Karpas-422 (cell line): ENCODE data around the gene PRDM16. TPM values are rescaled to one million over a fixed set of nuclear protein-coding genes. Genes with fewer than 3 reads are reported as not detected.

Source experiments
- DNase-seq: peaks from one replicate; pipeline ENCODE4 v3.0.0-alpha.2; 2015
- H2AFZ ChIP-seq: fragments of 200-600 bp; sonication (generic); 2 replicates; pipeline ENCODE4 v1.6.1; 2014; ENCODE audit warnings: antibody characterized with exemption, low read length, mixed read lengths
- H3K27ac ChIP-seq: fragments of 200-600 bp; sonication (generic); 2 replicates; pipeline ENCODE4 v1.5.1; 2014; ENCODE audit warnings: mild to moderate bottlenecking, low read length, moderate library complexity
- H3K27me3 ChIP-seq: fragments of 200-600 bp; sonication (generic); 2 replicates; pipeline ENCODE4 v1.6.1; 2014; ENCODE audit warnings: low read length, mixed read lengths
- H3K36me3 ChIP-seq: fragments of 200-600 bp; sonication (generic); 2 replicates; pipeline ENCODE4 v1.6.1; 2014; ENCODE audit warnings: low read length, mixed read lengths; ENCODE audit not compliant: insufficient read depth
- H3K4me1 ChIP-seq: fragments of 200-600 bp; sonication (generic); 2 replicates; pipeline ENCODE4 v1.6.1; 2014; ENCODE audit warnings: mild to moderate bottlenecking, low read length, mixed read lengths
- H3K4me2 ChIP-seq: fragments of 200-600 bp; sonication (generic); 2 replicates; pipeline ENCODE4 v1.6.1; 2014; ENCODE audit warnings: low read length, low read depth, mild to moderate bottlenecking; ENCODE audit not compliant: poor library complexity, severe bottlenecking
- H3K4me3 ChIP-seq: fragments of 200-600 bp; sonication (generic); 2 replicates; pipeline ENCODE4 v1.5.1; 2014; ENCODE audit warnings: mild to moderate bottlenecking, antibody characterized with exemption, low read length, mixed read lengths
- H3K79me2 ChIP-seq: fragments of 200-600 bp; sonication (generic); 2 replicates; pipeline ENCODE4 v1.6.1; 2014; ENCODE audit warnings: mild to moderate bottlenecking, low read length, mixed read lengths
- H3K9ac ChIP-seq: fragments of 200-600 bp; sonication (generic); 2 replicates; pipeline ENCODE4 v1.6.0; 2014; ENCODE audit warnings: low read length
- H3K9me2 ChIP-seq: fragments of 200-600 bp; sonication (generic), shearing (Covaris generic); replicated peaks from 2 replicates; pipeline ENCODE4 v1.6.0; 2014; ENCODE audit warnings: mild to moderate bottlenecking, low read length, moderate library complexity; ENCODE audit not compliant: insufficient read depth
- H3K9me3 ChIP-seq: fragments of 300-700, 200-600 bp; sonication (generic); 2 replicates; pipeline ENCODE4 v1.6.1; 2014; ENCODE audit warnings: low read length, mixed read lengths
- H4K20me1 ChIP-seq: fragments of 200-600 bp; sonication (generic); 2 replicates; pipeline ENCODE4 v1.6.1; 2014; ENCODE audit warnings: mild to moderate bottlenecking, antibody characterized with exemption, low read length, low read depth; ENCODE audit not compliant: insufficient read depth
- total RNA-seq: library from RNA; depleted of rRNA; stranded (reverse); fragments of >200 nt; shearing (Covaris generic); gene quantifications from 2 replicates; pipeline ENCODE4 v1.2.3, GENCODE V29; 2014; ENCODE audit warnings: low replicate concordance

The PRDM16 gene
- total RNA-seq, 1 experiment from 2014 or later: not detected

DNA sequence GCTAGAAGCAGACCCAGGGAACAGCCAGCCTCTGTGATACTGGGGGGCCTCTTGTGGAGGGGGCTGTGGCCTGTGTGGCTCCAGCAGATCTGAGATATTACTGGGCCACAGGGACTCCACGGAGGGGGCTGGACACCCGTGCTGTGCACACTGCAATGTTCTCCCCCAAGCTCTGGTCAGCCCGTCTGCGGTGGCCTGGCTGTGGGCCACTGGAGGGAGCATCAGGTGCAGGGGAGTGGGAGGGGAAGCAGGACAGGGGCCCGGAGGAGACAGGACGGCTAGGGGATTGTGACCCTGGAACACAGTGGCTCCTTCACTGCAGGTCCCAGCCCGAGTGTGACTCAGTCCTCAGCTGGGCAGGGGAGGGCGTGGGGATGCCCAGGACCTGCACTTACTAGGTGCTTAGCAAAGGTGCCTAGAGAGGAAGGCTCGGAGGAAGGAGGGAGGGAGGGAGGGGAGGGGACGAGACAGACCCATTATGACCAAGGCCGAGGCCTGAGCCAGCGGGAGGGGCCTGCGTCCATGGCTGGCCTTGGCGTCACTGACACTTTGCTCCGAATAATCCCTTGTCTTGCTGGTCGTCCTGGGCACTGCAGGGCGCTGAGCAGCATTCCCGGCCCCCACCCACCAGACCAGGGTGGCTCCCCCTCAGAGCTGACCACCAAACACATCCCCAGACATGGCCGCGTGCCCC, 44.2 kb downstream of the PRDM16 start:
- H3K79me2 ChIP-seq: no peaks in the 10 kb centered on the region
- H3K4me3 ChIP-seq: no peak overlapping the region
- H2AFZ ChIP-seq: no peak overlapping the region
- no peaks in the 10 kb centered on the region for H3K36me3 ChIP-seq
- no peaks in the 10 kb centered on the region for H3K9me2 ChIP-seq
- no peaks in the 10 kb centered on the region for H3K27me3 ChIP-seq
- no peaks in the 10 kb centered on the region for H3K9me3 ChIP-seq
- no peak for DNase-seq
- no peak overlapping the region for H3K4me2 ChIP-seq
- H3K4me1 ChIP-seq: no peaks in the 10 kb centered on the region
- H4K20me1 ChIP-seq: no peaks in the 10 kb centered on the region
- H3K9ac ChIP-seq: no peak overlapping the region
- no peak overlapping the region for H3K27ac ChIP-seq

DNA sequence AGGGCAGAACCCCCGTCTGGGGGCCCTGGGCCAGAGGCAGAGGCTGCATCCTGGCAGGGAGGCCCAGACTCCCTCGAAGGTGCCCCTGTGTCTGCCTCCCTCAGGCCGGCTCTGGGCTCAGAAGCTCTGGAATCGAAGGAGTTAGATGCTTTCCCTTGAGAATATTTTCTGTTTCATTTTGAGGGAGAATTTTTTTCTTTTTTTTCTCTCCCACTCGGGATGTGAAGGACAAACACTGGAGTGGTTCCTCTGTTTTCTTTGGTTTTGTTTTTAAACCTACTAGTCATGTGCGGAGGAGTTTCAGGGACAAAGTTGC, 44.7 kb downstream of the PRDM16 start:
- H3K9me3 ChIP-seq: no peaks in the 10 kb centered on the region
- H3K4me1 ChIP-seq: no peaks in the 10 kb centered on the region
- H4K20me1 ChIP-seq: no peaks in the 10 kb centered on the region
- H3K4me2 ChIP-seq: no peak overlapping the region
- no peak for DNase-seq
- H3K9ac ChIP-seq: no peak overlapping the region
- H3K27me3 ChIP-seq: no peaks in the 10 kb centered on the region
- H2AFZ ChIP-seq: no peak overlapping the region
- H3K4me3 ChIP-seq: no peak overlapping the region
- no peaks in the 10 kb centered on the region for H3K79me2 ChIP-seq
- no peaks in the 10 kb centered on the region for H3K36me3 ChIP-seq
- H3K9me2 ChIP-seq: no peaks in the 10 kb centered on the region
- no peak overlapping the region for H3K27ac ChIP-seq

DNA sequence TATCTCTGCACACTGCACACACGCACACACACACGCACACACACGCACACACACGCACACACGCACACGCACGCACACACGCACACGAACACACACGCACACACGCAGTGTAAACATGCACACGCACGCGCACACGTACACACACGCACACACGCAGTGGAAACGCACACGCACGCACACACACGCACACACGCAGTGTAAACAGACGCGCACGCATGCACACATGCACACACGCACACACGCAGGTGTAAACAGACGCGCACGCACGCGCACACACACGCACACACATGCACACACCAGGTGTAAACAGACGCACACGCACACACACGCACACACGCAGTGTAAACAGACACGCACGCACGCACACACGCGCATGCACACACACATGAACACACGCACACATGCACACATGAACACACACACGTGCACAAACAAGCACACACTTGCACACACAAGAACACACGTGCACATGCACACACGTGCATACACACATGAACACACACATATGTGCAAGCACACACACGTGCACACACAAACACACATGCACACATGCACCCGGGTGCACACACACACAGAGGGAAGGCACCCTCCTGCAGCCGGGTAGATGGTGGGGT, 45.2 kb downstream of the PRDM16 start:
- Histone ChIP-seq H3K27me3 (no peaks in the 10 kb centered on the region), H3K4me2 (no peak overlapping the region), H3K79me2 (no peaks in the 10 kb centered on the region), H3K4me1 (no peaks in the 10 kb centered on the region), H3K9me2 (no peaks in the 10 kb centered on the region), H3K36me3 (no peaks in the 10 kb centered on the region), H3K9ac (no peak overlapping the region), H3K9me3 (no peaks in the 10 kb centered on the region), H4K20me1 (no peaks in the 10 kb centered on the region), H3K4me3 (no peak overlapping the region), H2AFZ (no peak overlapping the region), H3K27ac (no peak overlapping the region)
- DNase-seq: no peak

DNA sequence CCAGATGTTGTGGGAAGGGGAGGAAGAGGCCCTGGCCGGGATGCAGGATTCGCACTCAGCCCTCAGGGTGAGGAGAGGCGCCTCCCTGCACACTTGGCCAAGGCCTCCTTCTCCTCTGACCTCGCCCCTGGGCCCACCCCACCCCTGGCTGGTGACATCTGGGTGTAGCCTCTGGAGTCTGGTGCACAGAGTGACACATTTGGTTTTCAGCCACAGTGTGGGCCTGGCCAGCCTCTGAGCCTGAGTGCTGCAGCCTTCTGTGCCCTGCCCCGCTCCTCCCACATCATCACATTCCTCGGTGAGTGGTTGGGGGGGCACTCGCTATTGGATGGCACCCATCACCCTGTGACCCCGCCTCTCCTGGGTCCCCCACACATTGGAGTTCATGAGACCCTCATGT, 45.8 kb downstream of the PRDM16 start:
- no peaks in the 10 kb centered on the region for H3K4me1 ChIP-seq
- H3K27ac ChIP-seq: no peak overlapping the region
- H2AFZ ChIP-seq: no peak overlapping the region
- H3K4me3 ChIP-seq: no peak overlapping the region
- H3K9me2 ChIP-seq: no peaks in the 10 kb centered on the region
- H4K20me1 ChIP-seq: no peaks in the 10 kb centered on the region
- no peak overlapping the region for H3K4me2 ChIP-seq
- no peaks in the 10 kb centered on the region for H3K9me3 ChIP-seq
- H3K36me3 ChIP-seq: no peaks in the 10 kb centered on the region
- H3K79me2 ChIP-seq: no peaks in the 10 kb centered on the region
- no peaks in the 10 kb centered on the region for H3K27me3 ChIP-seq
- DNase-seq: no peak
- no peak overlapping the region for H3K9ac ChIP-seq

DNA sequence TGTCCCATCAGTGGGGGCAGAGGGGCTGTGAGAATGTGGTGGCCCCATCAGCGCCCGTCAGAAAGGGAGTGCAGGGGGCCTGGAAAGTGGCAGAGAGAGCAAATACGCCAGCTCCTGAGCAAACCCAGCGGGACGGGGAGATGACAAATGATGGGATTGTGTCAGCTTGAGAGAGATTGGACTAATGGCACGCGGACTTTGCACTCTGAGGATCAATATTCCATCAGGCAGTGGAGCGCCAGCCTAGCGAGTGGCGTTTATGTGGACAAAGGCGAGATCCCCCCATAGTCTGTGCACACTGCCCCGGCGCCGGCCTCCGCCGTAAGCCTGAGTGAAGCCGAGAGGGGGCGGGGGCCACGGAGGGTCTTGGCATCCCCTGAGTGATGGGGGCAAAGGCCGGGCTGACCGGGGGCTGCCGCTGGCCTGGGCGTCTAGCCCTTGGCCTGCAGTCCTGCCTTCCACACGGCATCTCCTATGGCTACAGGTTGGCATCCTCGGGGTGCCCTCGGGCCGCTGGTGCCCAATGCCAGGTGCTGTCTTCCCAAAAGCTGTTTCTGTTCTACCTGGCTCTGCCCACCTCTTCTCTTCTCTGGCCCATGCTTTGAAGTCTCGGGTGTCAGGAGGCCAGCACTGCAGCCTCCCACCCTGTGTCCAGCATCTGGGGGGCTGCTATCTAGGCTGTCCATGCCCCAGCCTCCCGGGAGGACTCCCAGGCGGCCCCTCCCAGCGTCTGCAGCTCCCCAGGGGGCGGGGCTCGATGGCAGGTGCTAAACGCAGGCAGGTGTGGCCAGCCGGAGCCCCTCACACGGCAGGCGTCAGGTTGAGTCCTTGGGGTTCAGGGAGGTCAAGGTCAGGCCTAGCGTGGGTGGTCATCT, 46.5 kb downstream of the PRDM16 start:
- H3K27me3 ChIP-seq: no peaks in the 10 kb centered on the region
- no peak for DNase-seq
- H4K20me1 ChIP-seq: no peaks in the 10 kb centered on the region
- H3K27ac ChIP-seq: no peak overlapping the region
- H3K4me2 ChIP-seq: no peak overlapping the region
- H3K9me2 ChIP-seq: no peaks in the 10 kb centered on the region
- no peak overlapping the region for H3K9ac ChIP-seq
- H3K4me1 ChIP-seq: no peaks in the 10 kb centered on the region
- H3K9me3 ChIP-seq: no peaks in the 10 kb centered on the region
- no peaks in the 10 kb centered on the region for H3K36me3 ChIP-seq
- no peak overlapping the region for H3K4me3 ChIP-seq
- no peaks in the 10 kb centered on the region for H3K79me2 ChIP-seq
- H2AFZ ChIP-seq: no peak overlapping the region

DNA sequence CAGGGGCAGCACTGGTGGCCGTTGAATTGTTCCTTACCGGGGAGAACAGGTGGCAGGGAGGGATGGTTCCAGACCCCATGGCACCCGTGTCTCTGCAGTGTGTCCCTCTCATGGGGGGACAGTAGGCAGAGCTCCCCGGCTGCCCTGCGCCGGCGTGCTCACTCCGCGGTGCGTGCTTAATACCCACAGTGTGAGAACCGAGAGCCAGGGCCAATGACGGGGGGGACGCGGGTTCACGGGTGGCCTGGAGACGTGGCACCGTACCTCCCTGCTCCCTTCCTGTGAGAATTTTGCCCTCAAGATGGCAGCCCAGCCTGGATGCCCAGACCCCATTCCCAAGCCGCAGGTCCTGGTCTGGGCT, 47.1 kb downstream of the PRDM16 start:
- no peaks in the 10 kb centered on the region for H3K4me1 ChIP-seq
- no peaks in the 10 kb centered on the region for H3K36me3 ChIP-seq
- H2AFZ ChIP-seq: no peak overlapping the region
- H3K4me3 ChIP-seq: no peak overlapping the region
- H3K4me2 ChIP-seq: no peak overlapping the region
- no peaks in the 10 kb centered on the region for H3K9me3 ChIP-seq
- H3K27me3 ChIP-seq: no peaks in the 10 kb centered on the region
- H3K79me2 ChIP-seq: no peaks in the 10 kb centered on the region
- H3K9ac ChIP-seq: no peak overlapping the region
- no peak for DNase-seq
- H3K27ac ChIP-seq: no peak overlapping the region
- H4K20me1 ChIP-seq: no peaks in the 10 kb centered on the region
- H3K9me2 ChIP-seq: no peaks in the 10 kb centered on the region

DNA sequence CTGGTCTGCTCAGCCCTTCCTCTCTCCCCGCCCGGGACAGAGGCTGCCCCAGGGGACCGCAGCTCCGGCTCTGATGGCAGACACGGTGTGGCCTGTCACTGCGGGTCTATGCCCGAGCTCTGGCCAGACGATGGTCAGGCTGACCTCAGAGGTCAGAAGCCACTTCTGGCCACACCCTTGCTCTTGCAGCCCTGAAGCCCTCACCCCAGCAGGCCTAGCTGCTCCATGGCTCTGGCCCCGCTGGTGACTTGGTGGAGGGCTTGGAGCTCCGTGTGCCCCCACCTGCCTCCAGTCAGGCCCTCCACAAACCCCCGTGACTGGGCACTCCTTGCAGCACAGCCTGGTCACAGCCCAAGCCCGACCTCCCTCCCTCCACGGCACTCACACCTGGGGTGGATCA, 47.6 kb downstream of the PRDM16 start:
- H3K9ac ChIP-seq: no peak overlapping the region
- no peak overlapping the region for H3K4me2 ChIP-seq
- H2AFZ ChIP-seq: no peak overlapping the region
- no peak for DNase-seq
- H3K27me3 ChIP-seq: no peaks in the 10 kb centered on the region
- no peak overlapping the region for H3K4me3 ChIP-seq
- H3K4me1 ChIP-seq: no peaks in the 10 kb centered on the region
- H3K9me3 ChIP-seq: no peaks in the 10 kb centered on the region
- H3K9me2 ChIP-seq: no peaks in the 10 kb centered on the region
- H3K79me2 ChIP-seq: no peaks in the 10 kb centered on the region
- H3K27ac ChIP-seq: no peak overlapping the region
- no peaks in the 10 kb centered on the region for H4K20me1 ChIP-seq
- no peaks in the 10 kb centered on the region for H3K36me3 ChIP-seq

DNA sequence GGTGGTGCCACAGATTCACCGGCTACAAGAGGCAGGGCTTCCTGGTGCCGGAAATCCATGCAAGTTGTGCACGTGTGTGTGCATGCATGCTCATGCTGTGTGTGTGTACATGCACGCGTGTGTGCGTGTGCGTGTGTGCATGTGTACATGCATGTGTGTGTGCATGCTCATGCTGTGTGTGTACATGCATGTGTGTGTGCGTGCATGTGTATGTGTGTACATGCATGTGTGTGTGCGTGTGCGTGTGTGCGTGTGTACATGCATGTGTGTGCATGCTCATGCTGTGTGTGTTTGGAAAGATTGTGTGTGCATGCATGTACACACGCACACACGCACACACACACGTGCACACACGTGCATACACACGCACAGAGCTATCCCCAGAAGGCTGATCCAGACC, 48.9 kb downstream of the PRDM16 start:
- Histone ChIP-seq H3K79me2 (no peaks in the 10 kb centered on the region), H3K9me2 (no peaks in the 10 kb centered on the region), H3K4me1 (no peaks in the 10 kb centered on the region), H4K20me1 (no peaks in the 10 kb centered on the region), H3K36me3 (no peaks in the 10 kb centered on the region), H3K27ac (no peak overlapping the region), H3K9ac (no peak overlapping the region), H3K9me3 (no peaks in the 10 kb centered on the region), H2AFZ (no peak overlapping the region), H3K4me3 (no peak overlapping the region), H3K4me2 (no peak overlapping the region), H3K27me3 (no peaks in the 10 kb centered on the region)
- DNase-seq: no peak
